Measurements from ENCODE around the gene RGS3.

The RGS3 gene

DNA sequence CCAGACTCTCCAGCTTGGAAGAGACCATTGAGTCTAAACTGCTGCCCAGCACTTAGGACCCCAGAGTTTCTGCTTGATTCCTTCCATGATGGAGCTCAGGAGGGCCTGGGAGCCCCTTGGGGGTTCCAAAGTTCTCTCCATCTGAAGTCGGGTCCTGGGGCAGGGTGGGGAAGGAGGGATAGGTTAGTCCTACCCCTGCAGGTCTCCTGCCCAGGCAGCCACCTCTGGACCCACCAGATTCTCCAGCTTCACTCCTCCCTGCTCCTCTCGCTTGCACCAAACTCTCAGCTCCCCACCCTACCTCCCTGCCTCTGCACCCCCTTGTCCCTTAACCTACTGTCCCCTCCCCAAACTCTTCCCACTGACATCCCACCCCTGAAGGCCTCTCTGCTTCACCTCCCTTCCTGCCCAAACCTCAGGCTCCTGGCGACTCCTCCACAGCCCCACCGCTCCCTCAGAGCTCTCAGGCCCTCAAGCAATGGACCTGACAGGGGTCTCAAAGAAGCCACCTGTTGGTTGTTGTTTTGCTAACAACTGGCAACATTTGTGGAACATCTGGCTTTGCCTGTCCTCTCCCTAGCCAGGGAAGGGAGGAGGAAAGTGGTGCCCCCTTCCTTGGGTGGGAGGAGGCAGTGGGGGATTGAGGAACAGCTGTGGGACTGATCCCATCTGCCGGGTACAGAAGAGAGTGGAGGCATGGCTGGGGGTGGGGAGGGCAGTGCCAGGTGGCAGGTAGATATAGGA is 137.5 kb downstream of the RGS3 start:
- no peak for DNase-seq (ENCODE audit: low read depth)

DNA sequence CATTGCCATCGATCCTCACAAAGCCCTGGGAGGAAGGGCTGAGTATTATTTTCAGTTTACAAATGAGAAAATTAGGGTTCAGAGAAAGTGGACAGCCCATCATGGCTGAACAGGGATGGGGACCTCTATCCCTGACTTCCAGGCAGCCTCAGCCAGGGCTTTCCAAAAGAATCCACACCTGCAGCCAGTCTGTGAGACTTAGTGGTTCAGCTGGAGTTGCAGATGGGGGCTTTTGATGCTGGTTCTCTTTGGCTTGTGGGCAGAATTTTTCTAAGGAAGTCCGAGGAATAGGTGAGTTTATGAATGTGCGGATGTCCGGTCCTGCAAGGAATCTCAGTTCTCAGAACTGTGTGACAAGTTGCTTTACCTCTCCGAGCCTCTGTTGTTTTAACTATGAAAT is 138.1 kb downstream of the RGS3 start:
- no peak for DNase-seq (ENCODE audit: low read depth)

DNA sequence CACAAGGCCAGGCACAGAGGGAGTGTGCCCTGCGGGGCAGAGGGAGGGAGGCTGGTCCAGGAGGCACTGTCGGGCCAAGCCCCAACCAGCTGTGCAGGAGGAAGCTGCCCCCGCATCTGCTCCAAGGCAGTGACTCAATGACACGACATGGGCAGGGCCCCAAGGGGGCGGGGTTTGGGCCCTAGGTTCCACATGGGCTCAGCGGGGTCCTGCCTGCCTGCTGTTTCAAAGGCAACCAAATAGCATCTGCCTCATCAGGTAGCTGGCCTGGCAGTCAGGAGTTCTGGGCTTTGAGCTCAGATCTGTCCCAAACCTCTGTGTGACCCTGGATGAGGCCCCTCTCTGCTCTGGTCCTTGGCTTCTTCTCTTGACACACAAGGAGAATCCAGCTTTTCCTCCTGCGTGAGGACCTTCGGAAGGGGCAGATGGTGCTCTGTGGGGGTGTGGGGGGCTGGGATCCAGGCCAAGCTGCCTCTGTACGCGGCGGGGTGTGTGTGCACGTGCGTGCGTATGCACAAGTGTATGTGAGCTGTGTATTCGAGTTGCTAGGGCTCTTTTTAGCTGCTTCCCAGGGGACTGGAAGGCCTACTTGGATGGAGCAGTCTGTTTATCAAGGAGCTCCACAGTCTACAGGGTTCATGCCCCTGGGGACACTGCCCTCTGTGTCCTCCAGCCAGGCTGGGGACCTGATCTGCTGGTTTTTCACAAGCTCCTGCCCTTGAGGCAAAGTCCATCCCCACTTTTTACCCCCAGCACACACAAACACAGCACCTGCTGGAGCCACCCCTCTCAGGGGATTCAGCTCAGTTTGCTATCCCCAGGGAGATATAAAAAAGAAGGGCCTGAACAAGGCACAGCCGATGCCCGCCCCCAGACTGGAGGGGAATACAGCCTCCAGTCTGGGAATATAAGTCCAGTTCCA is 138.9 kb downstream of the RGS3 start:
- peak; percentile 70 for DNase-seq (ENCODE audit: low read depth)

DNA sequence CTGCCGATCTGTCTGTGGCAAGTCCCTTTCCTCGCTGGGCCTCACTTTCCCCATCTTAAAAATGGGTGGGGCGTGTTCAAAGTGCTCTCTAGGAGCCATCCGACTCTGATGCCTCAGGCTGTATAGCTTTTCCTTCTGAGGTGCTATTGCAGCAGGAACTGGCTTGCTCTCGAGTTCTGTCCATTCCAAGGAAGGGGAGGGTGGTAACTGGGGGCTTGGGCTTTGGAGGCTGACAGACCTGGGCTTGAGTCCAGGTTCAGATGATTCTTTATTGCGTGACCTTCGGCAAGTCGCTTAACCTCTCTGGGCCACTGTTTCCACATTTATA is 139.5 kb downstream of the RGS3 start:
- no peak for DNase-seq (ENCODE audit: low read depth)

DNA sequence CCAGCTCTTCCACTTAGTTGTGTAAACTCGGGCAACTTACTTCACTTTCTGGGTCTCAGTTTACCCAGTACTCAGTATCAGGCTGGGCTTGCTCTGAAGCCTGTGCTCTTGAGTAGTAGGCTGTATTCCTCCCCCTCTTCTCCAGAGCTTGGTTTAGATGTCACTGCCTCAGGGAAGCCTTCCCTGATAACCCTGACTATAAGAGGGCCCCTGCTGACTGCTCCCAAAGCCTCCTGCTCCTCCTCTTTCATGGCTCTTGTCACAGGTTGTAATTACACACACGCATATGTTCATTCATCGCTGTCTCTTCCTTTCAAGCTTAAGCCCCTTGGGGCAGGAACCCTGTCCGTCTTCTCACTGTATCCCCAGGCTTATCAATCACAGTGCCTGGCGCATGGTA is 140.2 kb downstream of the RGS3 start:
- no peak for DNase-seq (ENCODE audit: low read depth)

DNA sequence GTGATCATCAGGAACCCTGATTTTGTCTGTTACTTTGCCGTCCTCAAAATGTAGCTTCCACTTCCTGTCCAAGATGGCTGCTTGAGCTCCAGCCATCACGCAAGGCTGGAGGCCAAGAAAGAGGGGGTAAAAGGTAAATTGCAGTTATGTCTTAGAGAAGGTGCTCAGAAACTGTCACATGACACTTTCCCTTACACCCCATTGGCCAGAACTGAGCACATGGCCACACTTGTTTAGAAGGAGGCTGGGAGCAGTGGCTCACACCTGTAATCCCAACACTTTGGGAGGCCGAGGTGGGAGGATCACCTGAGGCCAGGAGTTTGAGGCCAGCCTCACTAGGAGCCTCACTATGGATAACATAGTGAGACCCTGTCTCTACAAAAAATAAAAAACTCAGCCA is 140.9 kb downstream of the RGS3 start:
- no peak for DNase-seq (ENCODE audit: low read depth)

DNA sequence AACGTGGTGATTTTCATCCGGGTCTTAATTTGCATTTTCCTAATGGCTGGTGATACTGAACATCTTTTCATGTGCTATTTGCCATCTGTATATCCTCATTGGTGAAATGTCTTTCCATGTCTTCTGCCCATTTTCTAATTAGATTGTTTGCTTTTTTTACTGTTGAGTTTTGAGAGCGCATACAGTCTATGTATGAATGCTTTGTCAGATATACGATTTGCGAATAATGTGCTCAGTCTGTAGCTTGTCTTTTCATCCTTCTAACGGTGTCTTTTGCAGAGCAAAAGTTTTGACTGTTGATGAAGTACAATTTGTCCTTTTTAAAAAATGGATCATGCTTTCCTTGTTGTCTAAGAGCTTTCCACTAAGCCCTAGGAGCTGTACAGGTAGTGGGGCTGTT is 143.0 kb downstream of the RGS3 start:
- DNase-seq (ENCODE audit: low read depth) = no peak

DNA sequence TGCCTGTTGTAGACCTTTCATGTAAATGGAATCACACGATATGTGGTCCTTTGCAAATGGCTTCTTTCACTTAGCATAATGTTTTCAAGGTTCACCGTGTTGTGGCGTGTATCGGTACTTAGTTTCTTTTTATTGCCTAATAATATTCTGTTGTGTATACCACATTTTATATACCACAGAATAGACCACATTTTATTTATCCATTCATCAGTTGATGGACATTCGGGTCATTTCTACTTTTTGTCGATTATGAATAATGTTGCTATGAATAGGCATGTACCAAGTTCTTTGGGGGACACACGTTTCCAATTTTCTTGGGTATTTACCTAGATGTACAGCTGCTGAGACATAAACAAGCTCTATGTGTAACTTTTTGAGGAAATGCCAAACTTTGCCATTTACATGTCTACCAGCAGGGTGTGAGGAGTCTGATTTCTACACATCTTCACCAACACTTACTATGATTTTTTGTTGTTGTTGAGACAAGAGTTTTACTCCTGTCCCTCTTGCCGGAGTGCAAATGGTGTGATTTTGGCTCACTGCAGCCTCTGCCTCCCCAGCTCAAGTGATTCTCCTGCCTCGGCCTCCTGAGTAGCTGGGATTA is 144.7 kb downstream of the RGS3 start:
- peak; percentile 38 for DNase-seq (ENCODE audit: low read depth)

DNA sequence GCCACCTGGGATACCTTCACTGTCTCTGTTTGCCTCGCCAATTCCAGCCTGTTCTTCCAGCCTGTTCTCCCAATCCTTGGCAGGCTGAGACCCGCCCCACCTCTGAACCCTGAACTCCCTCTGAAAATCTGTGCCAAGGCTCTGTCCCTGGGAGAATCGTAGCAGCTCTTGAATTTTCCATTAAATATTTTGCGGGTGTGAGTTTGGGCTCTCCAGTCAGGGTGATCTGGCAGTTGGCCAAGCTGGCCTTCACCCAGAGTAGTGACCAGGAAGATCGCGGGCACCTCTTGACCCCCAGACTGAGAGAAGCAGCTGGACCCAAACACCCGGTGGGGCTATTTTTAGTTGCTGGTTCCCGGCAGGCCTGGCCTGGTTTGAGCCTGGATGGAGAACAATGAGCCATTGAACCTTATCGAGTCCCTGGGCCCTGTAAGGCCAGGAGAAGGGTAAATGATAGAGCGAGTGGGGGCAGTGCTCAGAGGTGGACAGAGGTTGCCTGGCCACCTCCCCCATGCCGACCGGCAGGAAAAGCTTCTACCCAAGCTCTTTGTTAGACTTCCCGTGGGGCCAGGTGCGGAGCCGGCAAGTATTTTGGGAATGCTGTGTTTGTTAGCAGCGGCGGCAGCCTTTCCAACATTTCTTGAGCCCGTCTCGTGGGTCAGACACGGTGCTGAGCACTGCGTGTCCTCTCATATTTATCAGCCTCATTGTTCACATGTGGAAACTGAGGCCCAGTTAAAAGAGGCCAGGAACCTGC is 146.2 kb downstream of the RGS3 start:
- no peak for DNase-seq (ENCODE audit: low read depth)

DNA sequence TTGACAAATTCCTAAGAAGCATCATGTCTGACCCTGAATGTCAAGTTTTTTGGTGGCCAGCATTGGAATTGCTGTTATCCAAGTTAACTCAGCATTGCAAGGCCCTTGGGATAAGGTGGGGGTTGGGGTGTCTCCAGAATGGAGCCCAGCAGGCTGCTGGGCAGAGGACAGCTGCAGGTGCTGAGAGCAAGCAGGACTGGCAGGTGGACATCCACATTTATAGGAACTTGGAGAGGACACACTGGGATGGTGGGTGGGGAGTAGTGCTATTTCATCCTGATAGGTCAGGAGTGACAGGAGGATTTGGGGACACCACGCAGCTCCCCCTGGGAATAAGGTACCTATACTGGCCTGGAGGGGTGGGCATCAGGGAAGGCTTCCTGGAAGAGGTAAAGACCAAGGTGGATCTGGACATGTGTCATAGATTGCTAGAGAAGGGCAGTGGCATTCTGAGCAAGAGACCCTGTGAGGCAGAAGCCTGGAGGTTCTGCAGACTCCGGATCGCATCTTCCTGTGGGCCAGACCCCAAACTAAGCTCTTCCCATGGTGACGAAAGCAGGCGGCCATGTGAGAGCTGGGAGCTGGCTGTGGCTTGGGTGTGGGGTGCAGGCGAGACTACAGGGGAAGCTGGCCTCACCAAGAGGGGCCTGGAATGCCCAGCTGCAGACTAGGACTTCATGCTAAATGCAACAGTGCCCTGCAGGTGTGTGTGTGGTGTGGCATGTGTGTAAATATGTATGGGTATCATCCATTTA is 148.1 kb downstream of the RGS3 start:
- DNase-seq (ENCODE audit: low read depth) = no peak

DNA sequence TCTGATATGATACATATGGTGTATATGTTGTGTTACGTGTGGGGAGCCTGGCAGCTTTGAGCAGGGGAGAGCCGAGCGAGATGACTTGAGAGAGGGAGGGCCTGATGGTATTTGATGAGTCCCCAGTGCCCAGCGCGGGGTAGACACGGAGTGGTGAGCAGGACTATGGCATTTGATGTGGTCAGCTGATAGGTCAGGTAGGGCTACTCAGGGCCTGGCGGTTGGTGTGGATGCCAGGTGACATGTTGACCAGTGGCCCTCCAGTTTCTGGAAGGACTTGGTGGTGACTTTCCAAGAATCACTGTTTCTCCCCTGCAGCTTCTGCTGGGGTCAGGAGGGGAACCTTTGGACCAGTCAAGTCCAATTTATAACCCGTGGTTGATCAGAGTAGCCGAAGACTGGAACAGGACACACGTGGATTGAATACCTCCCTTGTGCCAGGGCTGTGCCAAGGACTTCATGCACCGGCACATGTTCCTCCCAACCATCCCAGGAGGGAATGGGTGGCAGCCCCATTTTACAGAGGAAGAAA is 148.8 kb downstream of the RGS3 start:
- no peak for DNase-seq (ENCODE audit: low read depth)

DNA sequence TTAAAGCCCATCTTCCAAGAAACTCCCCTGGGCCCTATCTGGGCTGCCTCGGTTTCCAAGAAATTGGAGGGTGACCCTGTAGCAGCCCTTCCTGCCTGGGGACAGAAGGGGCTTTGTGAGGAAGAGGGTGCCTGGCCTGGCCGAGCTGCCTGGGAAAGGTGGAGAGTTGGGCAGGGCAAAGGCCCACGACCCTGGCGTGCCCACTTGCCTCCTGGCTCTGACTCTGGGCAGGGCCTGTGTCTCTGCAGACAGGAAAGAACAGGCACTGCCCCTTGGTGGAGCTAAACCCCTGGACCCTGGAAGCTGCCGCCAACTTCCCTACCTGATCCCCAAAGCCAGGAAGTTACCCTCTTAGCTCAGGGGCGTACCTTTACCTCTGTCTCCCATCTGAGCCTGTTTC is 149.3 kb downstream of the RGS3 start:
- DNase-seq (ENCODE audit: low read depth) = no peak

DNA sequence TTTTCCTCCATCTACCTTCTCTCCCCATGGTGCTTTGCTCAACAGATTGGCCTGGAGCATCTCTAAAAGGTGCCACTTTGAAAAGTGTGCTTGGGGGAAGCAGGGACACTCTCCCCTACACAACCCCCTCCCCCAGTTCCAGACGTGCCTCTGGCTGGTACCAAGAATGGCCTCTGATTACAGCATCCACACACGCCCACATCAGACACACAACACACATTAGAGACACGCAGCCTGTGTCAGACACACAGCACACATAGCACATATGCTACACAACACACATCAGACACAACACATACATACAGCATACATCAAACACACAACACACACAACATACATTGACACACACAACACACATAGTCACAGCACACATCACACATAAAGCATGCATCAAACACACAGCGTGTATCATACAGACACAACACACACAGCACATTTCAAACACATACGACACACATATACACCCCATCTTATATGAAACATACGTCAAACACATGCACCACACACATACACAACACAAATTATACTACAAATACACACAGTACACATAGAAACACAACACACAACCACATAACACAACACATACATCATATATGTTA is 150.4 kb downstream of the RGS3 start:
- no peak for DNase-seq (ENCODE audit: low read depth)

DNA sequence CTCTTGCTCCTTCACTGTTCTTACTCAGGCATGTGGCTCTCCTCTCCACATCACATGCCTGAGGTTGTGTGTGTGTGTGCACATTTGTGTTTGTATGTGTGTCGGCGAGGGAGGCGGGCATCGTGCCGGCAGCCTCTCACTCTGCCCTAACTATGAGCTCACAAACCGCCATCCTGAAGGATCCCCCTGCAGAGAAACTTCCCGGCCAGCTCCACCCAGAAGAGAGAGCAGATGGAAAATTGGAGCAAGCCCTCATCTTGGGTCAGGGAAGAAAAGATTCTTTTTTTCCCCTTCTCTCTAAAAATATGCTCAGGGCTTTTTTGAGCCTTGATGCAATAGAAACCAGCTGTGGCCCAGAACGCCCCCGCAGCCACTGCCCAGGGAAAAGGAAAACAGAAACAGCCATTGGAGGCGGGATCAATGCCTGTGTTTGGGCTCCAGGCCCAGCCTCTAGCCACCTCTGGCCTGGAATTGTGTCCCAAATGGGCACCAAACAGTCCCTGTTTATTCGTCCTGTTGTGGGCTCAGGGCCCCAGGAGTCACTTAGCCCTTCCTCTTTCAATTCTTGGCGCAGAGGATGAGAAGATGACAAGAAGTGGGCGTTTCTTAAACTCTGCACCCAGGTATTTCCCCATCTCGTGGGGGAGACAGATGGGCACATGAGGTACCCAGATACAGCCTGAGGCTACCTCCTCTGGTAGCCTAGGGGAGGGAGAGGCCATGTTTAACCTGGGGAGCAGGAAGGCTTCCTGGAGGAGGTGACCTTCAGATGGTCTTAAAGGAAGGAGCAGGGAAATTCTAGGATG is 151.5 kb downstream of the RGS3 start:
- peak; percentile 93 for DNase-seq (ENCODE audit: low read depth)

DNA sequence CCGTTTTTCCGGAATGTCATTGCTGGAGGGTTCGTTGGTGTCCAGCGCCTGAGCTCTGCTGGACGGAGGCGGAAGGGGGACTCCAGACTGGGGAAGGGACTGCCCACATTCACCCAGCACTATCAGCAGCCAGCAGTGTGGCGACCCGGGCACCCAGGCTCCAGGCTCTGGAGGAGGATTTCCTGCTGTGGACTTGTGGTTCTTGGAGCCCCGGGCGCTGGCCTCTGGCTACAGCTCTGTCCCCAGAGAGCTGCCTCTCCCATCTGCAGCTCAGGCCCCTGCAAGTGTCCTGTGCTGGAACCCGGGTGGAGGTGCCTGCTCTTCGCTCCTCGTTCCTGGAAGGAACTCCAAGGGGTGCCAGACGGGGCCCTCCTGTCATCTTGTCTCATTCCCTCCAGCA is 152.6 kb downstream of the RGS3 start:
- DNase-seq (ENCODE audit: low read depth) = no peak

DNA sequence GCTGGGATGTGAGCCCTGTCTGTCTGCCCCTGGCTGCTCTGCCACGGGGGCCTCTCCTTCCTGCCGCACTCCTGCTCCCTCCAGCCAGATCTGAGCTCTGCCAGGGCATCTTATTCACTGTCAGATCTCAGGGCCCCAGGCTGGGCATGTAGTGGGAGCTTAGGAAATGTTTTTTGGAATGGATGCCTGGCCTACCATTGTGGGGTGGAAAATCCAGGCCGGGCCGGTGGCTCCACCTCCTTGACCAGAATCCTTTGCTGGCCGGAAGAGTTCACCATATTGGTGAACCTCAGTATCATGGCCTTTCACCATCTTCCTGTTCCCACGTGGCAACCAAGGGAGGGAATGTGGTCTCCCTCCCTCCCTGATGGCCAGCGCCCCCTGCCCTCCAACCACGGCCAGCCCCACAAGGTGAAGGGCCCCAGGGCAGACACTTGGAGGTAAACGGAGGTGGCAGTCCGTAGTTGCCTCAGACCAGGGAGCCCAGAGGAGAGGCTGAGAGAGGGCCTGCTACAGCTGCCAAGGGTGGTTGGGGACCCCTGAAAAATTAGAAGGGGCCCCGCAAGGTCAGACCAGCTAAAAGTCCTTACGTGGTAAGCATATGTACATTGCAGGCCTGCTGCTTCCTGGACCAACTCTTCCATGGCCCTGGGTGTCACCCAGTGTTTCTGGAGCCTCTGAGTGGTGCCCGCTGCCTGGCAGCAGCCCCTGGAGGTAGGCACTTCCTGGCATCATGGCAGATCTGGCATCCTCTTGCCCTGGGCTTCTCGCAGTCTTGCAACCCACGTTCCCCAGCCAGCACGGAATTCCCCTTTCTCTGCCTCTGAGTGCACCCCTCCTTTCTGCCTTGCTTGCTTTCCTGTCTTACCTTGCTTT is 153.3 kb downstream of the RGS3 start:
- no peak for DNase-seq (ENCODE audit: low read depth)

DNA sequence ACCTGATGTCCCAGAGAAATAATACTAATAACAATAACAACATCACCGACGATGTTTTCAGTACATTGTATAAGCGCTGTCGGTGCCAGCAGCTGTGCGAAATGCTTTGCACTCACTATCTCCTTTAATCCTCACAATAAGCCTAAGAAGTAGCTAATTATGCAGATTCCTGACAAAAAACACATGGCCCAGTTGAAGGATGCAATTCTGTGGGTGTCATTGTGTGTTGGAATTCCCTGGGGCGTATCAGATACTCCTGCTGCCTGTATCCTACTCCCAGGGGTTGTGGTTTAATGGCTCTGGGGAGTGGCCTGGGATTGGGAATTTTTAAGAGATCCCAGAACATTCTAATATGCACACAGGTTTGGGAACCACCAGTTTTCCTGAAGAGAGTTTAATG is 154.0 kb downstream of the RGS3 start:
- DNase-seq (ENCODE audit: low read depth) = no peak

DNA sequence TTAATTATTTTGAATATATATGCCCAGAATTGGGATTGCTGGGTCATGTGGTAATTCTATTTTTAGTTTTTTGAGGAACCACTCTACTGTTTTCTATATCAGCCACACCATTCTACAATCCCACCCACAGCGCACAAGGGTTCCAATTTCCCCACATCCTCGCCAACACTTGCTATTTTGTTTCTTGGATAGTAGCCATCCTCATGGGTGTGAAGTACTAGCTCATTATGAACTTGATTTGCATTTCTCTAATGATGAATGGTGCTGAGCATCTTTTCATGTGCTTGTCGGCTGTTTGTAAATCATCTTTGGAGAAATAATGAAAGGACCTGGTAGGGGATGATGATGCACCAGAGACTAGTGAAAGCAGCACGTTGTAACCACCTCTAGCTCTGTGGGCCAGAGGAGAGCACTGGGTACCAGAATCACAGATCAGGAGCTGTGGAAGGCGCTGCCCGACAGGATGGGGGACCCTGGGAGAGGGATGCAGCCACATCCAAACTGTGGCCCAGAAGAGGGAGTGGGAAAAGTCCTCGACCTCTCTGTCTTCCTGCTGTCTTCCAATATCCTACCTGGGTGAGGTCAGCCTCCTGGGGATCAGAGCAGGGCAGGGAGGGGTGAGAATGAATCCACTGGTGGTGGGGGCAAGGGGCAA is 155.4 kb downstream of the RGS3 start:
- DNase-seq (ENCODE audit: low read depth) = no peak

All from fibroblast of gingiva (primary cell).